Activated CD8-positive, alpha-beta memory T cell treated with anti-CD3 and anti-CD28 coated beads, Interleukin-2, amount 50 U/mL, for 24 hours (primary cell): ENCODE measurements around the gene HSH2D.

ENCODE experiments used
- DNase-seq: peaks from one replicate; pipeline ENCODE4 v3.0.0-alpha.2; 2020; ENCODE audit errors: extremely low read depth

HSH2D gene

GRCh38 chr19:16193466-16193865 lies 50.0 kb downstream of the HSH2D start:
- no peak for DNase-seq

- no peak for DNase-seq
Observed at GRCh38 chr19:16197188-16197621, 53.7 kb downstream of the HSH2D start.

GRCh38 chr19:16197622-16198369 lies 54.3 kb downstream of the HSH2D start, which contains the start of gene AP1M1:
AP1M1 (plus strand) TSS chr19:16197911; CDS start chr19:16198027, 116 bp downstream.
- DNase-seq: peak; percentile 97

- DNase-seq: no peak
Observed at GRCh38 chr19:16198370-16198651, 54.8 kb downstream of the HSH2D start.

- no peak for DNase-seq
Observed at GRCh38 chr19:16199275-16199932, 55.9 kb downstream of the HSH2D start.

GRCh38 chr19:16200038-16201010 lies 56.8 kb downstream of the HSH2D start:
- DNase-seq: no peak

GRCh38 chr19:16201011-16201391 lies 57.5 kb downstream of the HSH2D start:
- no peak for DNase-seq

- DNase-seq: no peak
Observed at GRCh38 chr19:16202320-16203255, 59.1 kb downstream of the HSH2D start.

GRCh38 chr19:16203256-16204004 lies 59.9 kb downstream of the HSH2D start:
- no peak for DNase-seq

GRCh38 chr19:16204005-16204294 lies 60.5 kb downstream of the HSH2D start:
- DNase-seq: no peak

GRCh38 chr19:16205205-16206045 lies 61.9 kb downstream of the HSH2D start:
- DNase-seq: no peak

- no peak for DNase-seq
Observed at GRCh38 chr19:16206046-16206605, 62.6 kb downstream of the HSH2D start.

GRCh38 chr19:16206637-16207036 lies 63.2 kb downstream of the HSH2D start:
- no peak for DNase-seq

GRCh38 chr19:16207063-16207462 lies 63.6 kb downstream of the HSH2D start:
- DNase-seq: no peak

GRCh38 chr19:16207490-16208025 lies 64.1 kb downstream of the HSH2D start:
- no peak for DNase-seq
